Amniotic epithelial cell (primary cell): ENCODE data around the gene LYRM9.
"Not testable (repeated sequence)": the region's sequence is repeated elsewhere in the genome, so short reads cannot be mapped to it uniquely, and the experiment has no call there.

Experiments
- DNase-seq: peaks from one replicate; pipeline ENCODE4 v3.0.0-alpha.2; 2010; ENCODE audit warnings: low read depth

LYRM9 gene

GRCh38 chr17:27906226-27906580, 13.0 kb upstream of the LYRM9 start:
- DNase-seq = no peak

GRCh38 chr17:27905447-27906225, 12.5 kb upstream of the LYRM9 start:
- no peak for DNase-seq

GRCh38 chr17:27904534-27905446, 11.6 kb upstream of the LYRM9 start:
- DNase-seq = no peak

- no peak for DNase-seq
Measured at GRCh38 chr17:27904114-27904513, 10.9 kb upstream of the LYRM9 start.

- no peak for DNase-seq
Measured at GRCh38 chr17:27899525-27899924, 6.4 kb upstream of the LYRM9 start.

GRCh38 chr17:27898096-27898495, 4.9 kb upstream of the LYRM9 start:
- no peak for DNase-seq

- DNase-seq = no peak
Measured at GRCh38 chr17:27896701-27897100, 3.5 kb upstream of the LYRM9 start.

GRCh38 chr17:27895940-27896535, 2.9 kb upstream of the LYRM9 start:
- DNase-seq = peak; percentile 60

GRCh38 chr17:27895123-27895895, 2.1 kb upstream of the LYRM9 start:
- DNase-seq = no peak

GRCh38 chr17:27893841-27894503, 807 bp upstream of the LYRM9 start:
- no peak for DNase-seq

GRCh38 chr17:27892542-27892865, 661 bp downstream of the LYRM9 start:
- no peak for DNase-seq

GRCh38 chr17:27891841-27892240, 1.3 kb downstream of the LYRM9 start:
- DNase-seq = no peak

- no peak for DNase-seq
Measured at GRCh38 chr17:27889711-27890251, 3.4 kb downstream of the LYRM9 start.

GRCh38 chr17:27888945-27889344, 4.2 kb downstream of the LYRM9 start:
- DNase-seq = no peak

- DNase-seq = no peak
Measured at GRCh38 chr17:27888067-27888466, 5.1 kb downstream of the LYRM9 start.

- not testable (repeated sequence) for DNase-seq
Measured at GRCh38 chr17:27886348-27886906, 6.7 kb downstream of the LYRM9 start.

GRCh38 chr17:27882162-27882840, 10.9 kb downstream of the LYRM9 start:
- DNase-seq = no peak

- DNase-seq = peak; percentile 37
Measured at GRCh38 chr17:27879987-27880608, 13.1 kb downstream of the LYRM9 start.

- no peak for DNase-seq
Measured at GRCh38 chr17:27878776-27879562, 14.2 kb downstream of the LYRM9 start.
